ENCODE results near the gene POMGNT2.

POMGNT2 gene

DNA sequence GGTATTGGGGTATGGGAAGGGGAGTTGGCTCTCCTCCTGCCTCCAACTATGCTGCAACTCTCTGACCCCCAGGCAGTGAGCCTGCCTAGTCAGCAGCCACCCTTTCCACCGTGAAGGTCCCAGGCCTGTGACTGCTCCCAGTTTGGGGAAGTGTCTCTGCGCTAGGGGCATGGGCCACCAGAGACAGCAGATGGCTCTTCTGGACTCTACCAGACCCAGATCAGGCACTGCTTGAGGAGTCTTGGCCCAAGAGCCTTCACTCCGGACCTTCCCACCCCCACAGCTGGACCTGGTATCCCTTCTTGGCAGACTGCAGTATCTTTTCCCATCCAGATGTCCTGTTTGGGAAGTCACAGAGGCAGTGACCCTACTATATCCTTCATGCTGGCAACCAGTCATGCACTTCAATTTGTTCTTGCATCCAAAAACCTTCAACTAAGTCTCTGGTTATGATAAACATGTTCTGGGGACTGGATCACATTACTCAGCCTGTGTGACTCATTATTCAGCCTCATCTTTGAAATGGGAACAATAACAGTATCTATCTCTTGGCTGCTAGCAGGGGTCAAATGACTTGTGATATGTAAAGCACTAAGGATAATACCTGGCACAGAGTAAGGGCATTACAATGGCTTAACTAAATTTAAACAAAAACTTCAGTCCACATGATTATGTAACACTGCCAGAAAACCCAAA, 62.7 kb downstream of the POMGNT2 start:
- DNase-seq: no peak

DNA sequence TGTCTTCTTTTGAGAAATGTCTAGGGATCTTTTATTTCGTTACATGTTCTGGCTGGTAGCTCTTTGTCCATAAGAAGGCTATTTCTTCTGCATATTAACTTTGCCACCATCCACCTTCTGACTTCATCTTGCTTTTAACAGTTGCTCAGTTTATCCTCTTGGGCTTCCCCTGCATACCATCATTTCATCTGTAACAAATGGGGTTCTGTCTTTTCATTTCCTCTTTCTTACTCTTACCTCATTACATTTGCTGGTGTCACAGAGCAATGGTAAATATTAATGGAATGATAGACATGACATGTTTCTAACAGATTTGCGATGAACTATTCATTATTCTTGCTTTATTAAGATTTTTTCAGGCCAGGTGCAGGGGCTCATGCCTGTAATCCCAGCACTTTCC, 64.4 kb downstream of the POMGNT2 start:
- no peak for DNase-seq

GRCh38 chr3:43038010-43038409, 67.9 kb downstream of the POMGNT2 start:
- no peak for DNase-seq

- DNase-seq: no peak
Measured at GRCh38 chr3:43036621-43037423, 69.1 kb downstream of the POMGNT2 start.

GRCh38 chr3:43035801-43036365, 70.0 kb downstream of the POMGNT2 start:
- no peak for DNase-seq

DNA sequence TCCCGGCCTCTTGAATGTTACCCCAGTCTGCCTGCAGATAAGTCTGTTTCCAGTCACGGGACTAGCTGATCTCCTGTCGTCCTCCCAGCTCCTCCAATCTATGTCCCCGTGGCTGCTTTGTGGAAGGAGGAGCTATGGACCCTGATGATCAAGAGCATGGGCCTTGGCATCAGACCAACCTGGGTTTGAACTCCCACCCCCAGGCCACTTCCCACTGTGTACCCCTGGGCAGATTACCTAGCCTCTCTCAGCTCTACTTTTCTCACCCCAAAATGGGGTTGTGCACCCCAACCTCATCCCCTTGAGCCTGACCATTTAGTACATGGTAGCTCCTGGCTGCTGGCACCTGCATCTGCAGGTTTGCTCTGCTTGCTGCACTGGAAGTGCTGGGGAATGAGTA, 71.0 kb downstream of the POMGNT2 start:
- DNase-seq: no peak

DNA sequence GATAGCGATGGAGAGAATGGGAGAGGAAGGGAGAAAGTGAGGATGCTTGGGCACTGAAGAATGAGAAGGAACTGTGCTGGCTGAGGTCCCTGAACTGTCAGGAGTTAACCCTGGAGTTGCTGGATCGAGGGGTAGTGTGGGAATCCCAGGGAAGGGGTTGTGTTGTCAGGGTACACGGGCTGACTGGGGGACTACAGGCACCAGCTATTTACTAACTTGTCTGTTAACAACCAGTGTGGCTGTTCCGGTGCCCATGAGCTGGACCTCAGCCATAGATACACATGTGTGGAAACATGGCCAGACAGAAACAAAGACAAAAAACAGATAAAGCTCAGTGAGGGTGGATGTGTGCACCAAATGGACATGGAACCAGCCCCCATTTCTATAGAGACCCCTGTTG, 71.7 kb downstream of the POMGNT2 start:
- no peak for DNase-seq

GRCh38 chr3:43032646-43033628, 72.9 kb downstream of the POMGNT2 start:
- no peak for DNase-seq

- no peak for DNase-seq
Measured at GRCh38 chr3:43031889-43032545, 73.9 kb downstream of the POMGNT2 start.

DNA sequence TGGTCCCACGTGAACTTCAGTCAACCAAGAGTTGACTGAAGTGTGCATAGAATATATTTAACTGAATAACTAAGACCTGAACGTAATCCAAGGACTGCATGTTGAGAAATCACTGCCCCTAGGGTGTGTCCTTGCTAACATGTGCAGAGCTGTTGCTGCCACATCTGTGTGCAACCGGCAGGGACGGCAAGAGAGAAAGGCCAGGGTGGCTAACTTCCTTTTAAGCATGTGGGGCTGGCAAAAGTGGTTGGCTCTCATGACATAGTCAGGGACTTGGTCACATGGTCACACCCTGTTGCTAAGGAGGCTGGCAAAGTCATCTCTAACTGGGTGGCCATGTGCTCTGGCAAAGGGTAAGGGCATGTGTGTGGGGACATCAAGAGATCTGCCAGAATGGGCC, 74.4 kb downstream of the POMGNT2 start:
- no peak for DNase-seq

DNA sequence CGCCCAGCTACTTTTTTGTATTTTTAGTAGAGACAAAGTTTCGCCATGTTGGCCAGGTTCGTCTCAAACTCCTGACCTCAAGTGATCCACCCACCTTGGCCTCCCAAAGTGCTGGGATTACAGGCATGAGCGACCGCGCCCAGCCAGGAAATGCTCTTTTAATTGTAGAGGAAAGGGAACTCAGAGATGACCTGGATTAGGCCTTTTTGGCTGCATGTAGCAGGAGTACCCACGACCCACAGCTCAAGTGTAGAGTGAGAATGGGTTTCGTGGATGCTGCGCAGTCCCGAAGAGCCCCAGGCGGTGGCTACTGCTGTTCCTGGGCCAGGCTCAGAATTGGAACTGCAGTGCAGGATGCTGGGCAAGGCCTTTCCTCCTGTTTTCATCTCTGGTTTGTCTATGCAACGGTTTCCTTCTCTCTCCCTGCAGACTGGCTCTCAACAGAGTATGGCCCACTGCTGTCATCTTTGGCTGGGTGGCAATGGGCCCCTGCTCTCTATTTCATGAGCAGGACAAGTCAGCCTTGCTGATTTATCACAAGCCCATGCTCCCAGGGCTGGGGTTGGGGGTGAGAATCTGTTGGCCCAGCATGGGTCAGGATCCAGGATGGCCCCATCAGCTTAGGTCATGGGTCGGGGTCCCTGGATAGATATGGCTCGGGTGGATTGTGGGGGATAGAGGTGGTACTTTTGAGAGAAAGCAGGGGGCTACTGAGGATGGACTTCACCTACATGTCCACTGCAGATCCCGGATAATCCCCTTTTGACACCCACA, 75.5 kb downstream of the POMGNT2 start:
- DNase-seq: no peak
